ENCODE results near the gene WDR93.

Gene WDR93

DNA sequence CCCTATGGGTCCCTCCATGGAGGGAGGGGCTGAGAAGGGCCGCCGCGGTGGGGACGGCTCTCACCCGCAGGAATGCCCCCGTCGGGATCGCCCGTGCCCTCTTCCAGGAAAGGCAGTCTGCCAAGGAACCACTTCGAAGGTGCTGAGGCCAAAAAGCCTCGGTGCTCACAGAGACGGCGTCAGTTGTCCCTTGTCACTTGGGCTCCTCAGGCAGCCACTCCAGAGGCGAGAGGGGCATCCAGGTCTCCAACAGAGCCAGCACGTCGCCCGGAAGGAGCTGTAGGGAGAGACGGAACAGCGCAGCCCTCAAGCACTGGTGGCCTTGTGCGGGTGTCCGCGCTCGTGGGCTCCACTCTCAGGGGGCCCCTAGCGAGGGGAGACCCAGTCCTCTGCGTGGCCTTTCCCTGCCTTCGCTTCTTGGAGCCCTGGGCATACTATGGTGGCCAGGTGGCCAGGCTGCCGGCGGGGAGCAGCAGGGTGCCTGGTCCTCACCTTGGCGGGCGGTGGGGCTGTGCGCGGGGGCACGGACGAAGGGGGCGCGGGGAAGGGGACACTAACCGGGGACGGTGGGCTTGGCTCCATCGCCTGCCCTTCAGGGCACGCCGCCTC lies 59.4 kb downstream of the WDR93 start:
- DNase-seq = no peak

- peak; percentile 38 to 76 (median 60) for DNase-seq
Measured at GRCh38 chr15:89750560-89751542, 60.2 kb downstream of the WDR93 start, which contains the start of gene MESP1. Gene MESP1 (minus strand): TSS chr15:89751249. CDS start chr15:89751231, 18 bp downstream.

DNA sequence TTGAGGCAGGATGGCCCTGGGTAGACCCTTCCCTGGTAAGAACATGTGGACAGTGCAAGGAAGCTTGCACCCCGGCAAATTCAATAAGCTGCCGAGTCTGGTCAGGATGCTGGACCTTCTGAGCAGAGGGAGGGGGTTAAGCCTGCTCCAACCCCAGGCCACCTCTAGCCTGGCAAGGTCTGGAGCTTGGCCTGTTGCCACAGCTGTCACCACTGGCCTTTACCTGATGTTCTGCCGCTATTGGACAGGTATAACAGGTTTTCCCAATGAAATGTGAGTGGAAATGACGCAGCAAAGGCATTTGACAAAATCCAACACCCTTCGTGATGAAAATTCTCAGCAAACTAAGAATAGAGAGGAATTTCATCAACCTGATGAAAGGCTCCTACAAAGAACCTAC lies 61.1 kb downstream of the WDR93 start:
- no peak for DNase-seq

GRCh38 chr15:89753855-89754254 lies 63.2 kb downstream of the WDR93 start:
- DNase-seq = no peak

DNA sequence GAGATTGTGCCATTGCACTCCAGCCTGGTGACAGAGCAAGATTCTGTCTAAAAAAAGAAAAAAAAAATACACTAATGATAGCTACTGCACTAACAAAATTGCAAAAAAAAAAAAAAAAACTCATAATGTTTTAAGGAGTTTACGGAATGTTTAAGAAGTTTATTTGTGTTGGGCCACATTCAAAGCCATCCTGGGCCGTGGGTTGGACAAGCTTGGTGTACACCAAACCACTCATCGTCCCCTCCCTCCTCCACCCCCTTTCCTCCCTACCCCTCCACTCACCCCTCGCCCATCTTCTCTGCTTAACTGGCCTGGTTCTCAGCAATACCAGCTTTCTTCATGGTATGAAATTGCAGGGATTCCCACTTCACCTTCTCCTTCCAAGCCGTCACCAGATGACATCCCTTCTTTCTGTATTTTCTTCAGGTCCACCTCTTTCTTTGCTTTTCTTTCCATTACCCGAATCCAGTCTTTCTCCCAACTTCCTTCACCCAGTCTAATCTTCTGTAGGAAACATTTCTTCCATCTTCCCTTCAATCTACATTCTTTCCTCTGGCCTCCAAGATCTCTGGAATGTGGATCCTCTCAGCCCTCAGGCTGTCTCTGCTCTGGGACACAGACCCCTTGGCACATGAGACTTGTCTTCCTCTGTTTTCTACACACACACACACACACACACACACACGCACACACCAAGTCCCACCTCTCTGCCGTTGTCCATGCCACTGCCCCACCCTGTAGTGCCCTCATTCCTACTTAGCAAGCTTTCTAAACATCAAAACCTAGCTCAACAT lies 63.9 kb downstream of the WDR93 start:
- DNase-seq = no peak

GRCh38 chr15:89755701-89756100 lies 65.1 kb downstream of the WDR93 start:
- DNase-seq = no peak

GRCh38 chr15:89756897-89757296 lies 66.3 kb downstream of the WDR93 start:
- no peak for DNase-seq

DNA sequence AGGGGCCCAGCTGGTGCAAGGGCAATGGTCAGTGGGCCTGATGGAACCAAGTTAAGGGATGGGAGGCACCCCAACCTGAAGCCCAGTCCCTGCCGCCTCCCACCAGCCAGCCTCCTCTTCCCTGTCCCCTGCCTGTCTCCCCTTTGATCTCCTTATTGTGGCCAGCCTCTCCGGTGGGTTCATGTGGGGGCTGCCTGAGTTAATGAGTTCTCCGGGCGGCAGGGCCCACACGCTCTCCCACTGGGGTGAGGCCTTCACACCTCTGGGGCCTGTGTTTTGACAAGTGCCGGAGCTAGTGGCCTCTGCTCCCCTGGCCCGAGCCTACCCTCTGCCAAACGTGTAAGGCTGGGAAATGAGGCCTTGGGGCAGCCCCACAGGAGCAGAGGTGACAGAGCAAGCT lies 67.7 kb downstream of the WDR93 start:
- DNase-seq = no peak

GRCh38 chr15:89758981-89759380 lies 68.4 kb downstream of the WDR93 start:
- no peak for DNase-seq

DNA sequence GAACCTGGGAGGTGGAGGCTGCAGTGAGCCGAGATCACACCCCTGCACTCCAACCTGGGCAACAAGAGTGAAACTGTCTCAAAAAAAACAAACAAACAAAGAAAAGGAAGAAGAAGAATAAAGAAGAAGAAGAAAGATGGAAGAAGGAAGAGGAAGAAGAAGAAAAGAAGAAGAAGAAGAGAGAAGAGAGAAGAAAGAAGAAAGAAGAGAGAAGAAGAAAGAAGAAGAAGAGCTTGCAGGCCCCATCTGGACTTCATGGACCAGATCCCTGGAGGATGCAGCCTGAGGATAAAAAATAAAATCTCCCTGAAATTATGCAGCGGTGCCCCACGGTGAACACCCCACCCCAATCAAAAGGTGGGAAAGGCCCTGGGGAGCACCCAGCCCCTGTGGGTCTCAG lies 69.2 kb downstream of the WDR93 start:
- DNase-seq = no peak

- peak; percentile 29 to 45 (median 40) for DNase-seq
Measured at GRCh38 chr15:89760303-89761008, 69.8 kb downstream of the WDR93 start.

GRCh38 chr15:89761009-89761831 lies 70.6 kb downstream of the WDR93 start:
- DNase-seq = no peak

GRCh38 chr15:89761929-89762328 lies 71.3 kb downstream of the WDR93 start:
- no peak for DNase-seq

GRCh38 chr15:89765694-89766093 lies 75.1 kb downstream of the WDR93 start:
- no peak for DNase-seq

DNA sequence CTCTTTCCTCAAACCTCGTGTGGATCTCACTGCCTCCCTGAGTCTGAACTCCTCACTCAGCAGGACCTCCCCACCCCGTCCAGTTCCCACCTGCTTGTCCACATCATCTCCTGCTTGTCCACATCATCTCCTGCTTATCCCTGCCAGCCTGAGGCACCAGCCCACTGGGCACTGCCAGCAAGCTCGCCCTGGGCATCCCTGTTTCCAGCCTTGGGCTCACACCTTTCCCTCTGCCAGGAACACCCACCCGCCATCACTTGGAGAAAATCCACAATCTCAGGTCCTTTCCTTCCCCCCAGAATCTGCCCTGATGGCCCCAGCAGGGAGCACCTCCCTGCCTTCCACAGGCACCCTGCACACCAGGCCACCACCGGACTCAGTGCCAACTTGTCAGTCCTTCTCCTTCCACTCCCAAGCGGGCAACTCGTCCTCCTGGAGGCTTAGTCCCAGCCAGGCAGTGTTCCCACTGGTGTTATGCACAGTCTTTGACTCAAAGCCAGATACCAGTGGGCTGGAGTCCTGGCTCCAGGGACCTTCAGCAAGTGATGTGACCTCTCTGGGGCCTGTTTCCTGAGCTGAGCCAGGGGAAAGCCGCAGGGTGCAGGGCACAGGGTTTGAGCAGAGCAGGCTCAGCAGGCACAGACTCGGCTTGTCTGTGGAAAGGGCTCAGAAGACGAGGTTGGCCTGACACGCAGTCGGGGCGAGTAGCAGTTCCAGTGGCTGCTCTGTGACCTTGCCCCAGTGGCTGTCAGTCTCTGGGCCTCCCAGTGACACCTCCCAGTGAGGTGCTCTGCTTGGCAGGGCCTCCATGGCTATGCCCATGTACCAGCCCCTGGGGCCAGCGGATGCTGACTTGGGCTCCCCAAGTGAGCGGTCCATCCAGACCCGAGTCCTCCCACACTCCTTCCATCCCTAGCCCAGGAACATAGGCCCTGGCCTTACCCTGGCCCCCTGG lies 76.0 kb downstream of the WDR93 start:
- no peak for DNase-seq

- DNase-seq = no peak
Measured at GRCh38 chr15:89767411-89767915, 76.9 kb downstream of the WDR93 start.

- no peak for DNase-seq
Measured at GRCh38 chr15:89768071-89768500, 77.5 kb downstream of the WDR93 start.

- no peak for DNase-seq
Measured at GRCh38 chr15:89769366-89769765, 78.8 kb downstream of the WDR93 start.

- DNase-seq = no peak
Measured at GRCh38 chr15:89770041-89770440, 79.4 kb downstream of the WDR93 start.

GRCh38 chr15:89772932-89773583 lies 82.4 kb downstream of the WDR93 start:
- no peak for DNase-seq
